ENCODE data around the gene ASPDH. TPM values are rescaled to one million over a fixed set of nuclear protein-coding genes. Genes with fewer than 3 reads are reported as not detected.

ASPDH gene
- total and polyA plus RNA-seq, 2 of the 13 experiments (the other 11 are each of a cell fraction or from before 2014, with no cell fraction given): 2.2 to 3.3 TPM

DNA sequence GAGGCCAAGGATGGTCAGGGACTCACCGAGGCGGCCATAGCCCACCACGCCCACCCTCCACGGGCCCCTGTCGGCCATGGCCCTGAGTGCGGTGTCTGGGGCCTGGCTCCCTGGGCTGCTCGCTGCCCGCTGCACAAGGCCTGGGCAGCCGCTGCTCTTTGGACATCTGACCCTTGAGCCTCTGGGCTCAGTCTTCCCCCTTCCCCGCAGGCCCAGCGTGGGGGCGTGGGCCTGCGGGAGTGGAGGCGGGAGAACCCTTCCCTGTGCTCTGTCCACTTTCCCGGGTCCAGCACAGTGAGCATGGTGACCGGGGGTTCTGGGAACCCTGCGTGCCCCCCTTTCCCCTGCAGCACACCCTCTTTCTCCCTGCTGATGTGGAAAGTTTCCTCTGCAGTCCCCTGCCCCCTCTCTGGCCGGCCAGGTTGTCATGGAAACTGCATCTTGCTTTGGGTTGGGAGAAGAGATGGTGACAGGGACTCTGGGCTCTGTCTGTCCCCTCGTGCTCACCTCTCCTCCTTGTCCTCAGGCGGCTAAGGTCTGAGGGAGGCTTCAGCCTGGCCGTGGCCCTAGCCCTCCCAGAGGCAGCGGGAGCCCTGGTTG is at the start of gene ASPDH (continued):
- no peak for TF ChIP-seq ZBTB4 (CRISPR knock-in tag; IDR thresholded peaks at IDR 0.05; ENCODE audit: borderline replicate concordance)
- TF ChIP-seq ZNF350 (CRISPR knock-in tag; IDR thresholded peaks at IDR 0.05; ENCODE audit: borderline replicate concordance, low read depth): 0 out of 2 replicates have a peak, but pooled peaks have one; percentile 37
- no peak for TF ChIP-seq SMAD3 (CRISPR knock-in tag; IDR thresholded peaks at IDR 0.05)
- peak; percentile 55 for TF ChIP-seq RBM39 (IDR thresholded peaks at IDR 0.05; ENCODE audit: low read depth, low read length, poor library complexity, severe bottlenecking)
- TF ChIP-seq RFX1 (IDR thresholded peaks at IDR 0.05): peak; percentile 50
- 0 out of 2 replicates have a peak, but pooled peaks have one; percentile 50 for TF ChIP-seq SPEN (CRISPR knock-in tag; IDR thresholded peaks at IDR 0.05; ENCODE audit: low read depth)
- 0 out of 2 replicates have a peak, but pooled peaks have one; percentile 21 for TF ChIP-seq HDAC2 (CRISPR knock-in tag; IDR thresholded peaks at IDR 0.05)
- TF ChIP-seq XRCC5 (optimal IDR thresholded peaks at IDR 0.05; ENCODE audit: low read length): no peak
- no peak for TF ChIP-seq ZNF382 (CRISPR knock-in tag; IDR thresholded peaks at IDR 0.05; ENCODE audit: borderline replicate concordance)
- TF ChIP-seq KDM2A (CRISPR knock-in tag; IDR thresholded peaks at IDR 0.05; ENCODE audit: borderline replicate concordance, low read depth): peak; percentile 34; the same call in 1 of the 2 replicates
- no peak for TF ChIP-seq SRSF1 (optimal IDR thresholded peaks at IDR 0.05; ENCODE audit: low read depth, low read length)
- no peak for TF ChIP-seq ARNT2 (CRISPR knock-in tag; IDR thresholded peaks at IDR 0.05; ENCODE audit: low read depth)
- TF ChIP-seq ZKSCAN1 (IDR thresholded peaks at IDR 0.05; ENCODE audit: low read length): no peak
- TF ChIP-seq GATAD2A (CRISPR knock-in tag; IDR thresholded peaks at IDR 0.05): peak; percentile 58
- TF ChIP-seq IRX3 (CRISPR knock-in tag; IDR thresholded peaks at IDR 0.05; ENCODE audit: borderline replicate concordance, low read depth): no peak
- peak; percentile 40; the same call in 1 of the 2 replicates for TF ChIP-seq ZNF121 (CRISPR knock-in tag; IDR thresholded peaks at IDR 0.05)
- no peak for TF ChIP-seq ZNF30 (CRISPR knock-in tag; IDR thresholded peaks at IDR 0.05)
- TF ChIP-seq HNRNPL (IDR thresholded peaks at IDR 0.05; ENCODE audit: low read depth, low read length): peak; percentile 73
- no peak for TF ChIP-seq NKX3-1 (CRISPR knock-in tag; IDR thresholded peaks at IDR 0.05)
- peak; percentile 42 for TF ChIP-seq YY1 (IDR thresholded peaks at IDR 0.05; ENCODE audit: insufficient read depth, insufficient replicate concordance, low read depth, low read length)
- TF ChIP-seq TFDP2 (CRISPR knock-in tag; IDR thresholded peaks at IDR 0.05): no peak
- 0 out of 2 replicates have a peak, but pooled peaks have one; percentile 13 for TF ChIP-seq ELF1 (CRISPR knock-in tag; IDR thresholded peaks at IDR 0.05)
- TF ChIP-seq RCOR2 (CRISPR knock-in tag; IDR thresholded peaks at IDR 0.05): no peak
- no peak for TF ChIP-seq ZFP36L2 (CRISPR knock-in tag; IDR thresholded peaks at IDR 0.05)
- TF ChIP-seq, protein P1, sequence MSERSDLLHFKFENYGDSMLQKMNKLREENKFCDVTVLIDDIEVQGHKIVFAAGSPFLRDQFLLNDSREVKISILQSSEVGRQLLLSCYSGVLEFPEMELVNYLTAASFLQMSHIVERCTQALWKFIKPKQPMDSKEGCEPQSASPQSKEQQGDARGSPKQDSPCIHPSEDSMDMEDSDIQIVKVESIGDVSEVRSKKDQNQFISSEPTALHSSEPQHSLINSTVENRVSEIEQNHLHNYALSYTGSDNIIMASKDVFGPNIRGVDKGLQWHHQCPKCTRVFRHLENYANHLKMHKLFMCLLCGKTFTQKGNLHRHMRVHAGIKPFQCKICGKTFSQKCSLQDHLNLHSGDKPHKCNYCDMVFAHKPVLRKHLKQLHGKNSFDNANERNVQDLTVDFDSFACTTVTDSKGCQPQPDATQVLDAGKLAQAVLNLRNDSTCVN (CRISPR knock-in tag; IDR thresholded peaks at IDR 0.05; ENCODE audit: borderline replicate concordance): no peak
- TF ChIP-seq, protein P2, sequence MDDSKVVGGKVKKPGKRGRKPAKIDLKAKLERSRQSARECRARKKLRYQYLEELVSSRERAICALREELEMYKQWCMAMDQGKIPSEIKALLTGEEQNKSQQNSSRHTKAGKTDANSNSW (CRISPR knock-in tag; IDR thresholded peaks at IDR 0.05; ENCODE audit: borderline replicate concordance): no peak
